H1 (cell line): ENCODE measurements around the gene PRR30. TPM values are rescaled to one million over a fixed set of nuclear protein-coding genes. Genes with fewer than 3 reads are reported as not detected.

Experiments
- ASH2L ChIP-seq: fragments of 200-600, 300-600 bp; sonication (generic); IDR thresholded peaks from one replicate; pipeline ENCODE4 v1.7.1; 2017; ENCODE audit warnings: low read length
- BACH1 ChIP-seq: IDR thresholded peaks from 2 replicates; pipeline ENCODE4 v1.6.1; 2012; ENCODE audit warnings: low read length, improper control_type of control experiment
- CHD1 ChIP-seq: IDR thresholded peaks from 2 replicates; pipeline ENCODE4 v1.6.1; 2012; ENCODE audit warnings: low read depth, low read length, improper control_type of control experiment
- CREB1 ChIP-seq: IDR thresholded peaks from 2 replicates; pipeline ENCODE4 v1.6.1; 2012; ENCODE audit warnings: inconsistent platforms
- CTBP2 ChIP-seq: IDR thresholded peaks from 2 replicates; pipeline ENCODE4 v1.7.0; 2011; ENCODE audit warnings: borderline replicate concordance, mild to moderate bottlenecking, moderate library complexity, mixed read lengths, low read length; ENCODE audit not compliant: insufficient read depth, insufficient read length
- E2F6 ChIP-seq: IDR thresholded peaks from 2 replicates; pipeline ENCODE4 v1.6.1; 2012; ENCODE audit warnings: inconsistent platforms
- JUN ChIP-seq: IDR thresholded peaks from 2 replicates; pipeline ENCODE4 v1.6.1; 2011; ENCODE audit warnings: low read depth, mild to moderate bottlenecking, improper control_type of control experiment, low read length
- KDM1A ChIP-seq: fragments of 200-600, 300-600 bp; sonication (generic); IDR thresholded peaks from 2 replicates; pipeline ENCODE4 v1.7.1; 2016; ENCODE audit warnings: mild to moderate bottlenecking, low read length, borderline replicate concordance
- KDM5A ChIP-seq: fragments of 200-600 bp; IDR thresholded peaks from 2 replicates; pipeline ENCODE4 v1.7.1; 2012; ENCODE audit warnings: mild to moderate bottlenecking, low read length, inconsistent platforms, mixed read lengths
- MAX ChIP-seq: IDR thresholded peaks from 2 replicates; pipeline ENCODE4 v1.6.1; 2012; ENCODE audit warnings: inconsistent platforms
- RXRA ChIP-seq: IDR thresholded peaks from 2 replicates; pipeline ENCODE4 v1.6.1; 2011; ENCODE audit warnings: low read depth, mild to moderate bottlenecking, low read length, moderate library complexity; ENCODE audit not compliant: insufficient read depth
- SIN3A ChIP-seq, 2 experiments: IDR thresholded peaks in 1 of 2; conservative IDR thresholded peaks in 1 of 2; 2 replicates each; pipeline ENCODE4 v1.6.1; 2011 to 2012; ENCODE audit warnings: low read length in 2 of 2, improper control_type of control experiment in 1 of 2, low read depth in 1 of 2, mild to moderate bottlenecking in 1 of 2
- SP4 ChIP-seq: IDR thresholded peaks from 2 replicates; pipeline ENCODE4 v1.6.1; 2012; ENCODE audit warnings: low read length, inconsistent platforms
- SUZ12 ChIP-seq: fragments of 200-600 bp; sonication (generic); IDR thresholded peaks from 2 replicates; pipeline ENCODE4 v1.6.1; 2012; ENCODE audit warnings: mild to moderate bottlenecking, inconsistent platforms, low read length, moderate library complexity, mixed read lengths
- polyA plus RNA-seq, 7 experiments: library from polyadenylated mRNA; depleted of rRNA in 3 of 7; stranded (reverse) in 5 of 7; unstranded in 2 of 7; fragments of >200 nt in 5 of 7; fragments of 200-250 nt in 2 of 7; gene quantifications; 1 replicate in 5 of 7; 2 replicates in 1 of 7; 4 replicates in 1 of 7; pipeline versions ENCODE4 v1.2.1 to v1.2.3, GENCODE V29; 2011 to 2013; ENCODE audit warnings: missing spikeins in 2 of 7, mixed read lengths in 2 of 7
- total RNA-seq: library from RNA; stranded (reverse); fragmentation: NEBNext Ultra II Directional; extraction: Animal tissue kit (Norgen Biotek cat#: 25700); gene quantifications from 2 replicates; pipeline ENCODE4 v1.2.1, GENCODE V29; 2021

Gene PRR30
- total and polyA plus RNA-seq, 2 of the 8 experiments (the other 6 are each of a cell fraction or from before 2014, with no cell fraction given): not detected

GRCh38 chr2:27118525-27119329 lies 20.5 kb downstream of the PRR30 start, which contains the start of gene CGREF1 (continued):
- TF ChIP-seq CHD1: no peak
- TF ChIP-seq ASH2L: no peak
- TF ChIP-seq CTBP2: peak; percentile 37
- peak; percentile 74 for TF ChIP-seq E2F6
- TF ChIP-seq MAX: peak; percentile 76
- TF ChIP-seq SUZ12: peak; percentile 69
- no peak for TF ChIP-seq SP4
- TF ChIP-seq JUN: no peak
- TF ChIP-seq BACH1: peak; percentile 24; the same call in 1 of the 2 replicates
- TF ChIP-seq RXRA: no peak
- no peak for TF ChIP-seq SIN3A (conservative IDR thresholded peaks at IDR 0.05 in 1 of 2, IDR thresholded peaks at IDR 0.05 in 1 of 2; ENCODE audit: low read depth in 1 of 2, low read length in 2 of 2)
- peak; percentile 98; the same call in 1 of the 2 replicates for TF ChIP-seq KDM1A
- no peak; the same call in 1 of the 2 replicates for TF ChIP-seq CREB1
- TF ChIP-seq KDM5A: no peak
